Stomach (tissue), 9 donors: Measurements from ENCODE around the gene SUSD6. TPM values are rescaled to one million over a fixed set of nuclear protein-coding genes. Genes with fewer than 3 reads are reported as not detected.

Experiments
- DNase-seq, 2 donors: peaks; one replicate each; pipeline versions ENCODE4 v3.0.0 to v3.0.0-alpha.2; 2013 to 2019
- H3K27ac ChIP-seq, 5 donors: fragments of 200-600 bp in 4 of 5; sonication (generic) in 4 of 5; one replicate each; pipeline ENCODE4 v1.5.1; 2013 to 2019; ENCODE audit warnings: mild to moderate bottlenecking in 1 of 5, moderate library complexity in 1 of 5
- H3K27me3 ChIP-seq, 3 donors: fragments of 200-600 bp; sonication (generic); one replicate each; pipeline ENCODE4 v1.5.1; 2017 to 2019; ENCODE audit warnings: mixed run types in 1 of 3
- H3K36me3 ChIP-seq, 4 donors: fragments of 200-600 bp; sonication (generic); 1 replicate in 3 of 4; 2 replicates in 1 of 4; pipeline ENCODE4 v1.5.1; 2016 to 2019
- H3K4me1 ChIP-seq, 4 donors: fragments of 200-600 bp; sonication (generic); one replicate each; pipeline ENCODE4 v1.5.1; 2016 to 2019
- H3K4me3 ChIP-seq, 4 donors: fragments of 200-600 bp; sonication (generic) in 3 of 4; one replicate each; pipeline ENCODE4 v1.5.1; 2016 to 2019; ENCODE audit warnings: mild to moderate bottlenecking in 1 of 4
- H3K9me3 ChIP-seq, 4 donors: fragments of 200-600 bp; sonication (generic); one replicate each; pipeline ENCODE4 v1.5.1; 2016 to 2019
- CTCF ChIP-seq, 7 experiments: fragments of 450-650 bp in 4 of 7; fragments of 200-600 bp in 3 of 7; sonication (generic) in 3 of 7; IDR thresholded peaks; one replicate each; pipeline ENCODE4 v1.5.1; 2016 to 2019; ENCODE audit warnings: antibody characterized with exemption in 7 of 7, control low read depth in 2 of 7, mild to moderate bottlenecking in 1 of 7
- EP300 ChIP-seq: sonication (generic); formaldehyde crosslinking; IDR thresholded peaks from one replicate; pipeline ENCODE4 v1.6.1; 2017; ENCODE audit warnings: antibody characterized with exemption
- POLR2A ChIP-seq, 4 donors: fragments of 450-650 bp; IDR thresholded peaks; one replicate each; pipeline ENCODE4 v1.6.1; 2016; ENCODE audit warnings: antibody characterized with exemption in 4 of 4, control low read depth in 2 of 4, mild to moderate bottlenecking in 1 of 4, moderate library complexity in 1 of 4
- POLR2AphosphoS5 ChIP-seq, 3 donors: sonication (generic); formaldehyde crosslinking; IDR thresholded peaks; one replicate each; pipeline ENCODE4 v1.6.1; 2016; ENCODE audit warnings: antibody characterized with exemption in 3 of 3
- WGBS, 5 donors: extraction: QIAGEN DNeasy Blood & Tissue Kit in 3 of 5; methylation state at CpG; one replicate each; pipeline versions ENCODE4 v1.1.5 to v1.1.7; 2013 to 2018; 5-methylcytosine and 5-hydroxymethylcytosine counted together
- intact Hi-C: fragments of 100-400 bp; cut with DNase I; formaldehyde crosslinking; loops from one replicate; pipeline ENCODE4 v1.15.1; 2023; ENCODE audit warnings: low total_unique reads
- polyA plus RNA-seq, 3 donors: library from polyadenylated mRNA; stranded (reverse); fragments of 200-250 nt; gene quantifications; one replicate each; pipeline ENCODE4 v1.2.3, GENCODE V29; 2013
- total RNA-seq, 5 donors: library from RNA; depleted of rRNA; stranded (reverse); fragments of >200 nt; gene quantifications; one replicate each; pipeline versions ENCODE4 v1.1.0 to v1.2.3, GENCODE V29; 2014 to 2016
- donor health status: healthy with polysubstance abuse.
- donor health status: Bipolar disorder and iron deficiency.
- donor health status: healthy.

The SUSD6 gene
- total and polyA plus RNA-seq, 8 donors, result 4.9 to 39.0 (median 24.7) TPM

- DNase-seq, result peak in 1 of 2 donors; percentile 63
- intact Hi-C loops, result no loop called here
- Histone ChIP-seq H3K27me3 (no peaks in the 10 kb centered on the region), H3K9me3 (no peaks in the 10 kb centered on the region), H3K36me3 (peaks cover 29 to 83% (median 72%) of the 10 kb centered on the region in 4 donors), H3K27ac (peak overlapping the region in 1 of 5 donors; percentile 87), H3K4me3 (no peak overlapping the region), H3K4me1 (peaks cover 26 to 69% (median 47%) of the 10 kb centered on the region in 4 donors)
- TF ChIP-seq EP300, result no peak
- TF ChIP-seq POLR2A (IDR thresholded peaks at IDR 0.05), result no peak
- peak in 1 of 7 experiments; percentile 5 for TF ChIP-seq CTCF (IDR thresholded peaks at IDR 0.05)
- 73 to 85% (median 79%) methylated on average over 10 to 12 of the region's 12 CpGs for WGBS, 5 donors
These were observed 97.5 kb downstream of the SUSD6 start for GRCh38 chr14:69708586-69709560.

DNA sequence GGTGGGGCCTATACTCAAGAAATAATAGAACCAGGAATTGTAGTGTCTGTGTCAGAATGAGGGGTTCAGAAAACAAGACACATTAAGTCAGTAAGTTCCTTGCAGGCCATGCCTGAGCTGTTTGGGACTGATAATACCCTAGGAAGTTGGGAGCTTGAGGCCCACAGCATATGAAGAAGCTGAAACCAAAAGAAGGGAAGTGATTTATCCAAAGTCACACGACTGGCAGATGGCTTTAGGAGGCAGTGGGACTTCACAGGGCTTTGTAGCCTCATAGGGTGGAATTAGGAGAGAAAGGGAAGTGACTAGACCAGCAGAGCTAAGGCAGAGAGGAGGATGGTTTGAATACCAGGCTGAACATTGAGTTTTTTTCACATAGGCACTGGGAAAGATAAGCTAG lies 99.0 kb downstream of the SUSD6 start:
- intact Hi-C loops, result no loop called here
- Histone ChIP-seq H3K4me1 (peaks cover 28 to 68% (median 54%) of the 10 kb centered on the region in 4 donors), H3K9me3 (no peaks in the 10 kb centered on the region), H3K4me3 (no peak overlapping the region), H3K27ac (peak overlapping the region in 3 of 5 donors; percentile 67 to 87 (median 73)), H3K36me3 (peaks cover 21 to 73% (median 61%) of the 10 kb centered on the region in 4 donors), H3K27me3 (no peaks in the 10 kb centered on the region)
- WGBS, 5 donors, result 57 to 81% (median 71%) methylated on average over 1 of the region's 1 CpG
- DNase-seq, result no peak
- TF ChIP-seq POLR2AphosphoS5 (IDR thresholded peaks at IDR 0.05) (no peak), EP300 (no peak), POLR2A (IDR thresholded peaks at IDR 0.05) (no peak), CTCF (IDR thresholded peaks at IDR 0.05) (no peak)

DNA sequence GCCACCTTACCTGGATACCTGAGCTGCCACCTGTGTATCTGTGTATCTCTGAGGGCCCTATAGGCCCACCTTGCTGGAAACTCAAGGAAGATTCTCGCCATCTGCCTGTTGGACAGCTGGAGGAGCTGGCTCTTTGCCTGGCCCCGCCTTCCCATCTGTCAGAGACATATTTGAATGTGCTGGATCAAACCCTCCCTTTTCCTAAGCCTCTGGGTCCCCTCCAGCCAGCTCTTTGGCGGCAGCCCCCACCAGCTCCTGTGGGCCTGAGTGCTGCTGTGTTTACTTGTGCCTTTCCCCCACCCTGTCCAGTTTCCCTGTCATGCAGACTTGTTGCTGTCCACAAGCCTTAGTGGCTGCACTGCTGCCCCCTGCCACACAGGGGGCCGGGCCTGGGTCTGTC lies 99.7 kb downstream of the SUSD6 start:
- intact Hi-C loops, result no loop called here
- Histone ChIP-seq H3K27ac (peak overlapping the region; percentile 34 to 87 (median 73)), H3K9me3 (no peaks in the 10 kb centered on the region), H3K36me3 (peaks cover 15 to 67% (median 54%) of the 10 kb centered on the region in 4 donors), H3K4me3 (no peak overlapping the region), H3K27me3 (no peaks in the 10 kb centered on the region), H3K4me1 (peaks cover 33 to 71% (median 55%) of the 10 kb centered on the region in 4 donors)
- 44 to 69% (median 65%) methylated on average over 4 of the region's 4 CpGs for WGBS, 5 donors
- DNase-seq, result peak in 1 of 2 donors; percentile 87
- TF ChIP-seq POLR2A (IDR thresholded peaks at IDR 0.05) (no peak), EP300 (no peak), CTCF (IDR thresholded peaks at IDR 0.05) (no peak), POLR2AphosphoS5 (IDR thresholded peaks at IDR 0.05) (no peak)

DNA sequence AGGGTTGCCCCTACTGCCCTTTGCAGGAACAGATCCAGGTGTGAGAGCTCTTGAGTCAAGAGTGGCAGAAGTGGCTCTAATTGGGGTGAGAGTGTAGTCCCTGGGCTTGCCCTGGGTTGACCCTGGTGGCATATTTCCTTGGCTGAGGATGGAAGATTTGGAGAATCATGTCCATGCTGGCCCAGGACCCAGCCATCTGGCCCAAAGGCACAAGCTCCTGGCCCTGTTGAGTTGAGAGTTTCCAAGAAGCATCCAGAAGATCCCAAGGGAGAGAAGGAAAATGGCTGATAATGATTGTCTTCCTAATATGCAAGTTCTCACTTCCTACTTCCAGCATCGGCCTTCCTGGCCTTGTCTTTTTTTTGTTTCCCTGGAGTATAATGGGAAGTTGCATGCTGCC lies 100.1 kb downstream of the SUSD6 start:
- no peak for DNase-seq
- intact Hi-C loops, result no loop called here
- peak overlapping the region; percentile 34 to 87 (median 73) for H3K27ac ChIP-seq
- H3K27me3 ChIP-seq, result no peaks in the 10 kb centered on the region
- TF ChIP-seq POLR2A (IDR thresholded peaks at IDR 0.05), result no peak
- TF ChIP-seq POLR2AphosphoS5 (IDR thresholded peaks at IDR 0.05), result no peak
- no peak for TF ChIP-seq EP300
- TF ChIP-seq CTCF (IDR thresholded peaks at IDR 0.05), result no peak
- peaks cover 37 to 76% (median 57%) of the 10 kb centered on the region in 4 donors for H3K4me1 ChIP-seq
- 17 to 70% (median 59%) methylated on average over 1 of the region's 1 CpG for WGBS, 5 donors
- H3K4me3 ChIP-seq, result peak overlapping the region in 1 of 4 donors; percentile 3
- H3K36me3 ChIP-seq, result peaks cover 15 to 62% (median 50%) of the 10 kb centered on the region in 4 donors
- H3K9me3 ChIP-seq, result no peaks in the 10 kb centered on the region
